H1 (cell line): ENCODE measurements around the gene MTMR6. TPM values are rescaled to one million over a fixed set of nuclear protein-coding genes. Genes with fewer than 3 reads are reported as not detected.

Source experiments
- CTCF ChIA-PET: fragments of 300-600 bp; sonication (Branson Sonifier 250); formaldehyde crosslinking; loops from one replicate; lab custom pipeline; 2021; ENCODE audit not compliant: partially characterized antibody; lab: Charles Lee
- POLR2A ChIA-PET: fragments of 300-600 bp; sonication (Branson Sonifier 250); formaldehyde crosslinking; loops from one replicate; lab custom pipeline; 2021; ENCODE audit warnings: inconsistent platforms; ENCODE audit not compliant: partially characterized antibody; lab: Charles Lee
- DNase-seq, 2 experiments: peaks; one replicate each; pipeline versions ENCODE4 v3.0.0 to v3.0.0-alpha.2; 2010 to 2022; ENCODE audit warnings: low spot score in 2 of 2, low read depth in 1 of 2, mixed read lengths in 1 of 2
- FAIRE-seq: peaks from 2 replicates; lab custom pipeline; 2011; peaks lifted over from hg19 to GRCh38; lab: Jason Lieb, UNC
- H2AFZ ChIP-seq: 2 replicates; pipeline ENCODE4 v1.8.1; 2012; ENCODE audit warnings: low read length, inconsistent platforms
- H2AK5ac ChIP-seq: 2 replicates; pipeline ENCODE4 v1.6.1; 2013; ENCODE audit warnings: low read depth, low read length
- H2BK120ac ChIP-seq: replicated peaks from 2 replicates; pipeline ENCODE3; 2013; ENCODE audit warnings: low read depth, low read length, inconsistent platforms
- H2BK12ac ChIP-seq: 2 replicates; pipeline ENCODE4 v1.6.1; 2013; ENCODE audit warnings: low read depth, low read length
- H2BK15ac ChIP-seq: 2 replicates; pipeline ENCODE4 v1.6.1; 2013; ENCODE audit warnings: low read length
- H2BK20ac ChIP-seq: 2 replicates; pipeline ENCODE4 v1.6.1; 2013; ENCODE audit warnings: low read length
- H2BK5ac ChIP-seq: 2 replicates; pipeline ENCODE4 v1.6.1; 2013; ENCODE audit warnings: low read depth, low read length
- H3K14ac ChIP-seq: 2 replicates; pipeline ENCODE4 v1.6.1; 2013; ENCODE audit warnings: inconsistent platforms; ENCODE audit not compliant: insufficient read length
- H3K18ac ChIP-seq: 2 replicates; pipeline ENCODE4 v1.6.1; 2013; ENCODE audit warnings: low read length; ENCODE audit errors: extremely low read depth
- H3K23ac ChIP-seq: 2 replicates; pipeline ENCODE4 v1.6.1; 2013; ENCODE audit warnings: inconsistent platforms; ENCODE audit not compliant: insufficient read length
- H3K23me2 ChIP-seq: 2 replicates; pipeline ENCODE4 v1.6.1; 2013; ENCODE audit warnings: low read depth, low read length
- H3K27ac ChIP-seq: 2 replicates; pipeline ENCODE4 v1.6.1; 2011; ENCODE audit warnings: low read depth, low read length, inconsistent platforms
- H3K27me3 ChIP-seq, 4 experiments: replicated peaks in 1 of 4; 1 replicate in 1 of 4; 2 replicates in 3 of 4; pipeline versions ENCODE4 v1.6.1 to v1.8.1; 2011 to 2013; ENCODE audit warnings: low read length in 3 of 4, mild to moderate bottlenecking in 3 of 4, inconsistent platforms in 2 of 4, mixed read lengths in 2 of 4, moderate library complexity in 1 of 4; ENCODE audit not compliant: control insufficient read depth in 3 of 4, insufficient read depth in 3 of 4; ENCODE audit errors: extremely low read depth in 1 of 4
- H3K36me3 ChIP-seq, 4 experiments: 2 replicates each; pipeline versions ENCODE4 v1.6.1 to v1.8.1; 2011 to 2013; ENCODE audit warnings: mild to moderate bottlenecking in 4 of 4, low read length in 3 of 4, moderate library complexity in 2 of 4, control low read depth in 1 of 4, inconsistent platforms in 1 of 4; ENCODE audit not compliant: insufficient read depth in 4 of 4, control insufficient read depth in 2 of 4
- H3K4ac ChIP-seq: replicated peaks from 2 replicates; pipeline ENCODE3; 2013; ENCODE audit warnings: low read length, low read depth, mixed read lengths, inconsistent platforms; ENCODE audit not compliant: insufficient read length
- H3K4me1 ChIP-seq, 4 experiments: replicated peaks in 1 of 4; 1 replicate in 1 of 4; 2 replicates in 3 of 4; pipeline versions ENCODE4 v1.6.1 to v1.8.1; 2011 to 2013; ENCODE audit warnings: low read length in 3 of 4, inconsistent platforms in 2 of 4, mixed read lengths in 1 of 4; ENCODE audit not compliant: insufficient read depth in 4 of 4, control insufficient read depth in 3 of 4
- H3K4me2 ChIP-seq, 2 experiments: 2 replicates each; pipeline versions ENCODE4 v1.6.1 to v1.8.1; 2011 to 2013; ENCODE audit warnings: low read depth in 2 of 2, low read length in 2 of 2, control low read depth in 1 of 2, inconsistent platforms in 1 of 2, mild to moderate bottlenecking in 1 of 2; ENCODE audit not compliant: insufficient read depth in 1 of 2
- H3K4me3 ChIP-seq, 4 experiments: fragments of 200-600, 300-600 bp in 1 of 4; sonication (generic), shearing (Covaris generic), sonication (Bioruptor Twin) in 1 of 4; 2 replicates each; pipeline versions ENCODE4 v1.5.1 to v1.8.1; 2011 to 2016; ENCODE audit warnings: low read length in 4 of 4, low read depth in 3 of 4, control low read depth in 2 of 4, inconsistent platforms in 2 of 4, mild to moderate bottlenecking in 2 of 4, mixed read lengths in 1 of 4, moderate library complexity in 1 of 4; ENCODE audit not compliant: insufficient read depth in 2 of 4; ENCODE audit errors: extremely low read depth in 1 of 4
- H3K56ac ChIP-seq: replicated peaks from 2 replicates; pipeline ENCODE3; 2013; ENCODE audit warnings: low read depth, mild to moderate bottlenecking, mixed read lengths, low read length, inconsistent platforms; ENCODE audit not compliant: insufficient read length
- H3K79me1 ChIP-seq: 2 replicates; pipeline ENCODE4 v1.6.1; 2013; ENCODE audit warnings: low read depth, low read length, control low read depth
- H3K79me2 ChIP-seq, 2 experiments: 2 replicates each; pipeline versions ENCODE4 v1.6.1 to v1.8.1; 2012 to 2013; ENCODE audit warnings: low read length in 2 of 2, mild to moderate bottlenecking in 2 of 2, inconsistent platforms in 1 of 2; ENCODE audit not compliant: insufficient read depth in 2 of 2, control insufficient read depth in 1 of 2
- H3K9ac ChIP-seq, 4 experiments: replicated peaks in 1 of 4; 1 replicate in 1 of 4; 2 replicates in 3 of 4; pipeline versions ENCODE4 v1.6.1 to v1.8.1; 2011 to 2013; ENCODE audit warnings: low read depth in 3 of 4, low read length in 3 of 4, control low read depth in 2 of 4, mild to moderate bottlenecking in 2 of 4, moderate library complexity in 2 of 4, inconsistent platforms in 1 of 4; ENCODE audit errors: extremely low read depth in 1 of 4
- H3K9me3 ChIP-seq, 2 experiments: 2 replicates each; pipeline versions ENCODE4 v1.6.1 to v1.8.1; 2012 to 2013; ENCODE audit warnings: mild to moderate bottlenecking in 2 of 2, moderate library complexity in 2 of 2, control low read depth in 1 of 2, inconsistent platforms in 1 of 2, low read depth in 1 of 2, low read length in 1 of 2, mixed read lengths in 1 of 2; ENCODE audit not compliant: insufficient read depth in 2 of 2
- H4K20me1 ChIP-seq, 2 experiments: replicated peaks in 1 of 2; 2 replicates each; pipeline versions ENCODE3 to v1.8.1; 2011 to 2013; ENCODE audit warnings: inconsistent platforms in 2 of 2, low read length in 2 of 2, mild to moderate bottlenecking in 1 of 2; ENCODE audit not compliant: insufficient read depth in 2 of 2, control insufficient read depth in 1 of 2
- H4K5ac ChIP-seq: 2 replicates; pipeline ENCODE4 v1.6.1; 2013; ENCODE audit warnings: low read length, low read depth, mixed read lengths, inconsistent platforms; ENCODE audit not compliant: insufficient read length
- H4K8ac ChIP-seq: 2 replicates; pipeline ENCODE4 v1.8.0; 2013; ENCODE audit warnings: mild to moderate bottlenecking, moderate library complexity, low read length, inconsistent platforms; ENCODE audit not compliant: insufficient read depth; ENCODE audit errors: extremely low read depth
- H4K91ac ChIP-seq: replicated peaks from 2 replicates; pipeline ENCODE3; 2013; ENCODE audit warnings: low read length, mixed read lengths, inconsistent platforms; ENCODE audit not compliant: insufficient read length
- SUZ12 ChIP-seq: fragments of 200-600 bp; sonication (generic); IDR thresholded peaks from 2 replicates; pipeline ENCODE4 v1.6.1; 2012; ENCODE audit warnings: mild to moderate bottlenecking, inconsistent platforms, low read length, moderate library complexity, mixed read lengths
- TAF1 ChIP-seq: IDR thresholded peaks from 2 replicates; pipeline ENCODE4 v1.6.1; 2011; ENCODE audit warnings: mild to moderate bottlenecking, low read depth, low read length
- WGBS, 2 experiments: shearing (Covaris generic) in 1 of 2; methylation state at CpG; one replicate each; pipeline versions ENCODE4 v1.1.6 to v1.1.7; 2013 to 2015; ENCODE audit warnings: low lambda C conversion rate in 2 of 2, mixed read lengths in 2 of 2, inconsistent platforms in 1 of 2, low coverage in 1 of 2, missing lambda C conversion rate in 1 of 2; ENCODE audit not compliant: insufficient replicate concordance in 2 of 2, insufficient coverage in 1 of 2, insufficient read length in 1 of 2; ENCODE audit errors: extremely low coverage in 1 of 2, missing lambda C conversion rate in 1 of 2; 5-methylcytosine and 5-hydroxymethylcytosine counted together
- polyA plus RNA-seq, 7 experiments: library from polyadenylated mRNA; depleted of rRNA in 3 of 7; stranded (reverse) in 5 of 7; unstranded in 2 of 7; fragments of >200 nt in 5 of 7; fragments of 200-250 nt in 2 of 7; gene quantifications; 1 replicate in 5 of 7; 2 replicates in 1 of 7; 4 replicates in 1 of 7; pipeline versions ENCODE4 v1.2.1 to v1.2.3, GENCODE V29; 2011 to 2013; ENCODE audit warnings: missing spikeins in 2 of 7, mixed read lengths in 2 of 7
- total RNA-seq: library from RNA; stranded (reverse); fragmentation: NEBNext Ultra II Directional; extraction: Animal tissue kit (Norgen Biotek cat#: 25700); gene quantifications from 2 replicates; pipeline ENCODE4 v1.2.1, GENCODE V29; 2021

Gene MTMR6
- total and polyA plus RNA-seq, 2 of the 8 experiments (the other 6 are each of a cell fraction or from before 2014, with no cell fraction given), result 2.1 to 8.4 TPM

DNA sequence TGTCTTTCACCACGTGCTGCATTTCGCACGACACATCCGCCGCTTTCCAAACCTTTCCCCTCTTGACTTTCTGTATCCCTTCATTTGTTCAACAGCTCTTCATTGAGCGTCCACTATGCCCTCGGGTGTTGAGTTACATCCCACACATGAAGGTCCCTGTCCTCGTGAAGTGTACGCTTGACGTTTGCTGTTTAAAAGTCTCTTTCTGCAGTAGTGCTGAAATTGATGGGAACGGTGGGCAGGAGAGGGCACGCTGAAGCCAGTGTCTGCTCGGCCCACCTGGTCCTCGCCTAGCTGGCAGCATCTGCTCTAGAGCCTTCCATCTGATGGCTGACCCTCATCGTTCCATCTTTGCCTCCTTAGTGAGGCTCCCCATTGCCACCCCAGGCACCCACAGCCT is 59.6 kb downstream of the MTMR6 start:
- Histone ChIP-seq H2BK5ac (no peak overlapping the region), H4K8ac (no peak overlapping the region), H3K4me2 (no peak overlapping the region), H3K4me1 (no peaks in the 10 kb centered on the region), H3K18ac (no peak overlapping the region), H4K5ac (no peak overlapping the region), H2AK5ac (no peak overlapping the region), H4K91ac (no peak overlapping the region), H3K14ac (no peak overlapping the region), H3K9me3 (no peaks in the 10 kb centered on the region), H3K23ac (no peak overlapping the region), H2BK120ac (no peak overlapping the region), H2AFZ (no peak overlapping the region), H3K56ac (no peak overlapping the region), H3K79me2 (no peaks in the 10 kb centered on the region), H3K23me2 (no peaks in the 10 kb centered on the region; the same call in 1 of the 2 replicates), H3K9ac (no peak overlapping the region), H4K20me1 (no peaks in the 10 kb centered on the region), H3K4me3 (no peak overlapping the region), H2BK15ac (no peak overlapping the region), H2BK12ac (no peak overlapping the region; the same call in 1 of the 2 replicates), H3K36me3 (no peaks in the 10 kb centered on the region), H3K79me1 (no peaks in the 10 kb centered on the region), H3K27me3 (no peaks in the 10 kb centered on the region), H3K4ac (no peak overlapping the region), H3K27ac (no peak overlapping the region), H2BK20ac (no peak overlapping the region)
- ChIA-PET POLR2A (no interaction called here), CTCF (interaction anchor here (0.9 to 1.6 kb wide), 4 partner anchors 15 to 113 kb away, joined by 3 to 4 read pairs (median 4); no protein-coding TSS in a partner anchor)
- DNase-seq (no peak), FAIRE-seq (no peak)
- TF ChIP-seq TAF1, result no peak
- no peak for TF ChIP-seq SUZ12
- WGBS, 2 experiments, result 91% methylated on average over 15 of the region's 15 CpGs; no CpG with 5 or more reads in 1 of the 2 experiments
